ENCODE data around the gene DLEU7.

DNA sequence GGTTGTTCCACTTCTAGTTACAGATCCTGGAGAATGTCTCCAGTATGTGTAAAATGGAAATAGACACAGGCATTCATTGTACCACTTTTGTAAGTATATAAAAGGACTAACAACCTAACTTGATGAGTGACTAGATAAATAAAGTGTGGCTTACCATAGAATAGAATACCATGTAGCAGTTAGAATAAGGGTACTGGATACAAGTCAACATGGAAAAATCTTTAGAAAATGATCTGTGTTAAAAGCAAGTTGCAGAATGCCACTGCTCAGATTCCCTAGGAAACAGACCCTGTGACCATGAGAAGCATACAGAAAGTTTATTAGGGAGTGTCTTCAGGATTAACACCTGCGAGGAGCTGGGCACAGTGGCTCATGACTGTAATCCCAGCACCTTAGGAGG, 40.2 kb upstream of the DLEU7 start:
- TF ChIP-seq, protein P1, sequence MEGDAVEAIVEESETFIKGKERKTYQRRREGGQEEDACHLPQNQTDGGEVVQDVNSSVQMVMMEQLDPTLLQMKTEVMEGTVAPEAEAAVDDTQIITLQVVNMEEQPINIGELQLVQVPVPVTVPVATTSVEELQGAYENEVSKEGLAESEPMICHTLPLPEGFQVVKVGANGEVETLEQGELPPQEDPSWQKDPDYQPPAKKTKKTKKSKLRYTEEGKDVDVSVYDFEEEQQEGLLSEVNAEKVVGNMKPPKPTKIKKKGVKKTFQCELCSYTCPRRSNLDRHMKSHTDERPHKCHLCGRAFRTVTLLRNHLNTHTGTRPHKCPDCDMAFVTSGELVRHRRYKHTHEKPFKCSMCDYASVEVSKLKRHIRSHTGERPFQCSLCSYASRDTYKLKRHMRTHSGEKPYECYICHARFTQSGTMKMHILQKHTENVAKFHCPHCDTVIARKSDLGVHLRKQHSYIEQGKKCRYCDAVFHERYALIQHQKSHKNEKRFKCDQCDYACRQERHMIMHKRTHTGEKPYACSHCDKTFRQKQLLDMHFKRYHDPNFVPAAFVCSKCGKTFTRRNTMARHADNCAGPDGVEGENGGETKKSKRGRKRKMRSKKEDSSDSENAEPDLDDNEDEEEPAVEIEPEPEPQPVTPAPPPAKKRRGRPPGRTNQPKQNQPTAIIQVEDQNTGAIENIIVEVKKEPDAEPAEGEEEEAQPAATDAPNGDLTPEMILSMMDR (IDR thresholded peaks at IDR 0.05): no peak
- no peak for TF ChIP-seq POLR2A (IDR thresholded peaks at IDR 0.05)

All from testis (tissue), 2 donors.